Measurements from ENCODE around the gene MGLL.
"Not testable (repeated sequence)": the region's sequence is repeated elsewhere in the genome, so short reads cannot be mapped to it uniquely, and the experiment has no call there.

The MGLL gene

DNA sequence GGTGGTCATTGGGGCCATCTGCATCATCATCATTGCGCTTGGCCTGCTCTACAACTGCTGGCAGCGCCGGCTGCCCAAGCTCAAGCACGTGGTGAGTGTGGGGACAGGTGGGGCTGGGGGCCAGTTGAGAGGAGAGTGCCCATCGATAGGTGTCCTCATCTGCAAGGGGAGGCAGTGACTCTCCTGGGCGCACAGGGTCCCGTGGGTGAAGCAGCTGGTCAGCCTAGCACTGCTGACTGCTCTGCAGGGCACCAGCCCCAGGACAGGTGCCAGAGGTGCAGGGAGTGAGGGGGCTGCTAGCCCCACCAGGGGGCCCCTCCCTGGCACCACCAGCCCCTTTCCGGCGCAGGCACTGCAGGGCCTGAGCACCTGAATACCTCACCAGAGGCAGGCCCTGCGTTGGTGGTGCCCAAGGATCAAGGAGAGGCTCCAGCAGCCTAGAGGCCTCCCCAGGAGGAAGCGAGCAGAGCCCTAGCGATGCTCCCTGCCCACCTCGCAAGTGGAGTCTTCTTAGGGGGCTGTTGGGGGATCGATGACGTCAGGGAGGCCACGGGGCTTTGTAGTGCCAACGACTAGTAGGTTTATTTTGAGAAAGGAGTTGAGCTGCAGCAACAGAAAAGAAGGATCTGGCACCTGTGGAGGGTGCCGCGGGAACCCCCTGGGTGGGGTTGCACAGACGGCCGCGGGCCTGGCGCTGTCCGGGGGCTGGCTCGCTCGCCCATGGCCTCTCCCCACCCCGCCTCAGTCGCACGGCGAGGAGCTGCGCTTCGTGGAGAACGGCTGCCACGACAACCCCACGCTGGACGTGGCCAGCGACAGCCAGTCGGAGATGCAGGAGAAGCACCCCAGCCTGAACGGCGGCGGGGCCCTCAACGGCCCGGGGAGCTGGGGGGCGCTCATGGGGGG is 150.5 kb downstream of the MGLL start:
- peak; percentile 45 for DNase-seq

- DNase-seq, result no peak
Measured at GRCh38 chr3:127670761-127671522, 151.4 kb downstream of the MGLL start.

DNA sequence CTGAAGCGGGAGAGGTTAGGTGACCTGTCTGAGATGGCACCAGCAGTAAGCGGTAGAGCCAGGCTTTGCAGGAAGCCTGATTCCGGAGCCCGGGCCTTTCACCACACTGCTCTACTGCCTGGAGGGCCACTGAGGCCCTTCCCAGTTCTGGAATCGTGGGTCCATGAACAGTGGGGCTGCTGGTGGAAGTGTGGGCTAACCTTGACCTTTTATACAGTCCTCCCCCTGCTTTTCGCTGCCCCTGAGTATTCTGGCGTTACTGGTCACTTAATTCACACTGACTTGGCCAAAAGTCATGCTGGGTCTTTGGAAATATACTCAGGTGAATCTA is 152.1 kb downstream of the MGLL start:
- DNase-seq, result no peak

- no peak for DNase-seq
Measured at GRCh38 chr3:127669541-127670228, 152.6 kb downstream of the MGLL start.

DNA sequence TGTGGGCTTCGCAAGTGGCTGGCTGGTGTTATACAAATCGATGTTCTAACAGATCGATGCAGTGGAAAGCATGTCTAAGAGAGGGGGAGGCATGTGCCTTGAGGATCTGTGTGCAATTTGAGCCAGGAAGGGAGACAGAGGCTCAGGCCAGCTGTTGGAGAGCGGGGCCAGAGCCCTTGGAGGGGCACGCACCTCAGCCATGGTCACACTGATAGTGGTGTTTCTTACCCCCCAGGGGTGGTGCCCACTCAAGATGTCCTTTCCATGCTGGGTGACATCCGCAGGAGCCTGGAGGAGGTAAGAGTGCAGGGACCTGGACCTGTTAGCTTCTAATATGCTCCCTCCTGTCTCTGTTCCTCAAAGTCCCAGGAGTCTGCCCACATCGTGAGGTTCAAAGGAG is 153.4 kb downstream of the MGLL start:
- DNase-seq, result no peak

GRCh38 chr3:127667119-127667681 is 155.1 kb downstream of the MGLL start:
- no peak for DNase-seq

GRCh38 chr3:127666676-127667075 is 155.6 kb downstream of the MGLL start:
- no peak for DNase-seq

GRCh38 chr3:127665586-127665985 is 156.7 kb downstream of the MGLL start:
- no peak for DNase-seq

DNA sequence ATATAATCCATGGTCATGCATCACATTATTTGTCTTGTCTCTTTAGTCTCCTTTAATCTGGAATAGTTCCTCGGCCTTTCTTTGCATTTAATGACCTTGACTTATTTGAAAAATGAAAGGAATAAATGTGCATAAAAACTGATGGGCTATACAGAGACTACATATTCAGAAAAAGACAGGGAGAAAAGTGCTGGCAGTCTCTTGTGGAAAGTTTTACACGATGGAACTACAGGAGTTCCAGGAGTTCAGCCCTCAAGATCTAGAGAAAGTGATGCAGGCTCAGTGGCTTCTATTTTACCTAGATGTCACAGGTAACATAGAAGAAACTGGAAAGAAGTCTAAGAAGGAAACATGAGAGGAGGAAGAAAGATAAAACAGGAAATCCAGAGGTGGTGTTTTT is 157.2 kb downstream of the MGLL start:
- no peak for DNase-seq

GRCh38 chr3:127663151-127663550 is 159.2 kb downstream of the MGLL start:
- no peak for DNase-seq

- no peak for DNase-seq
Measured at GRCh38 chr3:127662001-127662469, 160.3 kb downstream of the MGLL start.

GRCh38 chr3:127661600-127661999 is 160.7 kb downstream of the MGLL start:
- no peak for DNase-seq

DNA sequence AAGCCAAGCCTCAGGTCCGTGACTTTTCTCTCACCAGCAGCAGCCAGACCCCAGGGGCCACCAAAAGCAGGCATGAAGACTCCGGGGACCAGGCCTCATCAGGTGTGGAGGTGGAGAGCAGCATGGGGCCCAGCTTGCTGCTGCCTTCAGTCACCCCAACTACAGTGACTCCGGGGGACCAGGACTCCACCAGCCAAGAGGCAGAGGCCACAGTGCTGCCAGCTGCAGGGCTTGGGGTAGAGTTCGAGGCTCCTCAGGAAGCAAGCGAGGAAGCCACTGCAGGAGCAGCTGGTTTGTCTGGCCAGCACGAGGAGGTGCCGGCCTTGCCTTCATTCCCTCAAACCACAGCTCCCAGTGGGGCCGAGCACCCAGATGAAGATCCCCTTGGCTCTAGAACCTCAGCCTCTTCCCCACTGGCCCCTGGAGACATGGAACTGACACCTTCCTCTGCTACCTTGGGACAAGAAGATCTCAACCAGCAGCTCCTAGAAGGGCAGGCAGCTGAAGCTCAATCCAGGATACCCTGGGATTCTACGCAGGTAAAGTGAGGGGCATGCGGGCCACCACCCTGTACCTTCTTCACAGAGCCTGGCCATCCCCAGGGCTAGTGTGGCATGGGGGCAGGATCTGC is 161.6 kb downstream of the MGLL start:
- no peak for DNase-seq

DNA sequence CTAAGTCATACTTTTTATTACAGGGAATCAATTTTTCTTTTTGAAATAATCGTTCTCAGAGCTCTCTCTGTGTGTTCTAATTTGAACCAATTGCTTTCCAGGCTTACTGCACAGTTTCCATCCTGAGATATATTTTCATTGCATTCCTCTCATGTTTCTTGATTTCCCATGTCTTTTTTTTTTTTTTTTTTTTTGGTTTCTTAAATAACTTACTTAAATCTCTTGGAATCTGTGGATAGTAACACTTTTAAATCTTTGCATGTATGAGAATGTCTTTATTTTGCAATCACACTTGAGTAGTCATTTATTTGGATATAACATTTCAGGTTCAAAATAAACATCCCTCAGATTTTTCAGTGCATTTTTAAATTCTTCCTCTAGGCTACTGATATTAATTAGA is 164.1 kb downstream of the MGLL start:
- DNase-seq, result no peak

DNA sequence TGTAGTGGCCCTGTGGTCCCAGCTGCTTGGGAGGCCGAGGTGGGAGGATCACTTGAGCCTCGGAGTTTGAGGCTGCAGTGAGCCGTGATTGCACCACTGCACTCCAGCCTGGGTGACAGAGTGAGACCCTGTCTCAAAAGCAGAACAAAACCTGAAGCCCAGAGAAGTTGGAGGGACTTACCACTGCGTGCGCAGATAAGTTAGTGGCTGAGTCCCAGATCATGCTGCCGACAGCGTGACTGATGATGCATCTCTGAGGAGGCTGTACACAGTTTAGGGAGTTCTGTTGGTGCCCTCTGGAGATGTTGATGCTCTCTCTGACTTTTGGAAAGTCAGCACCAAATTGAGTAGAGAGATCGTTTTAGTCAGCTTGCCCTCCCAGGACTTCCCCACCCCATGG is 165.4 kb downstream of the MGLL start:
- DNase-seq, result no peak

DNA sequence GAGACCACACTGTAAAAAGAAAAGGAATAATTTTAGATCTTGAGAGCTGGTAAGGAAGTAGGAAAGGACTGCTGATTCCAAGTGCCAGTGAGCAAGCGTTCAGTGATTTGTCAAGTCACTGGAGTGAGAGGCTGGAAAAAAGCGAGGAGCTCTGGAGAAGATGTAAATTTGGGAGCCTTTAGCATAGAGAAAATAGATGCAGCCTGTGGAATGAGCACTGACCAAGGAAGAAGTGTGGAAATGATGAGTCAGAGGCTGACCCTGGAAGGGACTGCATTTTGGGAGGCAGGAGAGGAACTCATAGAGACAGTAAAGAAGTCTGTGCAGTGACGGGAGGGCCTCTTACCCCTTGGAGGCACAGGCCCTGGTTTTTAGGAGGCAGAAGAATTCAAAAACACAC is 166.7 kb downstream of the MGLL start:
- DNase-seq, result no peak

GRCh38 chr3:127654993-127655392 is 167.3 kb downstream of the MGLL start:
- DNase-seq, result not testable (repeated sequence)

GRCh38 chr3:127654374-127654773 is 167.9 kb downstream of the MGLL start:
- DNase-seq, result no peak

DNA sequence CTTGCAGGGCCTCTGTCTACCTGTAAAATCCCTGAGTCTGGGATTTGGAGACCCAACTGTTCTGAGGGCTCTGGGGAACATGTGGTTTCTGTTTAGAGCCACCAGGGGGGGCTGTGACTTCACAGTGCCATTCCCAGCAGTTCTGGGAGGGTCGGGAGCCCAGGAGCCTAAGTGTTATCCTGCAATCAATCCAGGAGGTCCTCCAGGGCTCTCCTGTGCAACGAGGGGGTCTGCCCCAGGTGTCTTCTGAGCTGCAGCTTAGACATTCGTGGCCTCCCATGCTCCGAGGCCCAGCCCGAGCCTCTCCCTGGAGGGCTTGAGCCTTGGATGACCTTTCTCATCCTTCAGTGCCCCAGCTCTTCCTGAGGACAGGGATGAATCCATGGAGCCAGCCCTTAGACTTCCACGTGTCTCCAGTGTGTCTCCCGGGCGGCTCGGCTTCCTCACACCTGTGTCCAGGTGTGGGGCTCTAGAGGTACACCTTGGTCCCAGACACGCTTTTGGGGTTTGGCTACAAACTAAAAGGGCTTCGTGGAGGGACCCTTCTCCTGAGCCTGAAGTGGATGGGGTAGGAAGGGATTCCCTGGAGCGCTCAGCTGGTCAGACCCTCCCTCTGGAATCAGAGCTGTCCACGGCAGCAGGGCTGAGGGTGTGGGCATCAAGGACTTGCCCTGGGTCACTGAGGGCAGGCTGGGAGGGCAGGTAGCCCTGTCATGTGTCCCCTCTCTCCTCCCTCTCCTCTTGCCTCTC is 169.9 kb downstream of the MGLL start:
- no peak for DNase-seq

DNA sequence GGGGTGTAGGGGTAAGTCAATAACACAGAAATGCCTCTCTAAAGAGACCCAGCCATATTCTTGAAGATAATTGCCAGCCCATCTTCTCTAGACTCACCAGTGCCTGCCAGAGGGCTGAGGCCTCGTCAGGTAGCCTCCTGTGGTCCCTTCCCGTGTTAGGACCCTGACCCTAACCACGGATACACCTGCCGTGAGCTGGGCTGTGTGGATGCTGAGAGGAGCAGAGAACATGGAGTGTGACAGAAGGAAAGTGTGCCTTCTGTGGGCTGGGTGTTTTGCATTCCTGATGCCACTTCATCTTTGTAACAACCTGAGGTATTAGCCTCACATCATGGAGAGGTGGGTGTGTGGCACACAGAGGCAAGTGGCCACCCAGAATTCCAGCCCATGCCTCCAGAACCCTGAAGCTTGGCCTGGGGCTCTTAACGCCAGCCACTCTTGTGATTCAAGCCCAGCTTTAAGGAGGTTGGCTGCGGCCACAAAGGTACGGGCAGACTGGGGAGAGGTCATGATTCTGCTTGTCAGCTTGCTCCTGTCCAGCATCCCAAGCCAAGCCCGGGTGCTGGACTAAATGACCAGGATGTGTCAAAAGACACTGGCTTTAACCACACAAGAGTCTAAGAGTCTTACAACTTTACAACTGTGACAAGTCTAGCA is 170.7 kb downstream of the MGLL start:
- no peak for DNase-seq

GRCh38 chr3:127650236-127650635 is 172.1 kb downstream of the MGLL start:
- no peak for DNase-seq
